HG03432 (cell line): ENCODE data around the gene F12.

Experiments used
- ATAC-seq: cut with Tn5 transposase; IDR thresholded peaks from one replicate; pipeline ENCODE4 v1.9.1; 2021; ENCODE audit warnings: mild to moderate bottlenecking, moderate library complexity; ENCODE audit not compliant: unreplicated experiment

F12 gene

GRCh38 chr5:177409043-177409801, at the start of gene F12:
F12 (minus strand) TSS chr5:177409564; CDS start chr5:177409527, 37 bp downstream.
- no peak for ATAC-seq

GRCh38 chr5:177458912-177459350, 49.6 kb upstream of the F12 start:
- no peak for ATAC-seq

GRCh38 chr5:177457852-177458681, 48.7 kb upstream of the F12 start:
- no peak for ATAC-seq

GRCh38 chr5:177456976-177457851, 47.9 kb upstream of the F12 start:
- peak; percentile 39 for ATAC-seq

GRCh38 chr5:177456591-177456964, 47.2 kb upstream of the F12 start:
- ATAC-seq = no peak

- ATAC-seq = peak; percentile 26
Observed at GRCh38 chr5:177455661-177456590, 46.6 kb upstream of the F12 start.

GRCh38 chr5:177455036-177455660, 45.8 kb upstream of the F12 start:
- ATAC-seq = peak; percentile 51

- peak; percentile 52 for ATAC-seq
Observed at GRCh38 chr5:177454397-177455035, 45.2 kb upstream of the F12 start.

GRCh38 chr5:177453852-177454396, 44.6 kb upstream of the F12 start:
- peak; percentile 1 for ATAC-seq

- ATAC-seq = no peak
Observed at GRCh38 chr5:177452688-177453638, 43.6 kb upstream of the F12 start.

- no peak for ATAC-seq
Observed at GRCh38 chr5:177450667-177451424, 41.5 kb upstream of the F12 start.

GRCh38 chr5:177449140-177450061, 40.0 kb upstream of the F12 start:
- no peak for ATAC-seq

GRCh38 chr5:177448244-177448950, 39.0 kb upstream of the F12 start:
- no peak for ATAC-seq

- ATAC-seq = no peak
Observed at GRCh38 chr5:177447611-177448243, 38.4 kb upstream of the F12 start.
